ENCODE results near the gene ABR. TPM values are rescaled to one million over a fixed set of nuclear protein-coding genes. Genes with fewer than 3 reads are reported as not detected.

ABR gene
- total RNA-seq, 1 donor from 2014 or later = 59.7 TPM

- no peaks in the 10 kb centered on the region for H3K9me3 Mint-ChIP-seq
- no peak overlapping the region for H3K27ac Mint-ChIP-seq (ENCODE audit: unreplicated experiment)
- TF ChIP-seq CTCF (conservative IDR thresholded peaks at IDR 0.05) = no peak
- H3K4me1 Mint-ChIP-seq = peaks cover 28% of the 10 kb centered on the region
- DNase-seq (ENCODE audit: low read depth, low spot score) = no peak
- H3K27me3 Mint-ChIP-seq (ENCODE audit: low read depth) = peaks cover 18% of the 10 kb centered on the region
- peak overlapping the region; percentile 84 for H3K4me3 Mint-ChIP-seq
- no peaks in the 10 kb centered on the region for H3K36me3 Mint-ChIP-seq (ENCODE audit: low read depth)
Measured at GRCh38 chr17:1181753-1182137, 2.0 kb upstream of the ABR start.

GRCh38 chr17:1180958-1181752, 1.4 kb upstream of the ABR start:
- no peak for DNase-seq (ENCODE audit: low read depth, low spot score)
- Mint-ChIP-seq H3K4me3 (peak overlapping the region; percentile 84), H3K27me3 (ENCODE audit: low read depth) (peaks cover 18% of the 10 kb centered on the region), H3K36me3 (ENCODE audit: low read depth) (no peaks in the 10 kb centered on the region), H3K27ac (ENCODE audit: unreplicated experiment) (no peak overlapping the region), H3K4me1 (peaks cover 23% of the 10 kb centered on the region), H3K9me3 (no peaks in the 10 kb centered on the region)
- no peak for TF ChIP-seq CTCF (conservative IDR thresholded peaks at IDR 0.05)

GRCh38 chr17:1179112-1179817, 516 bp downstream of the ABR start:
- peak overlapping the region; percentile 81 for H3K4me3 Mint-ChIP-seq
- peaks cover 18% of the 10 kb centered on the region for H3K27me3 Mint-ChIP-seq (ENCODE audit: low read depth)
- peak; percentile 43 for DNase-seq (ENCODE audit: low read depth, low spot score)
- H3K36me3 Mint-ChIP-seq (ENCODE audit: low read depth) = no peaks in the 10 kb centered on the region
- H3K9me3 Mint-ChIP-seq = no peaks in the 10 kb centered on the region
- no peak for TF ChIP-seq CTCF (conservative IDR thresholded peaks at IDR 0.05)
- H3K27ac Mint-ChIP-seq (ENCODE audit: unreplicated experiment) = peak overlapping the region; percentile 19
- peaks cover 23% of the 10 kb centered on the region for H3K4me1 Mint-ChIP-seq

GRCh38 chr17:1177016-1177700, 2.6 kb downstream of the ABR start:
- TF ChIP-seq CTCF (conservative IDR thresholded peaks at IDR 0.05) = no peak
- H3K27ac Mint-ChIP-seq (ENCODE audit: unreplicated experiment) = no peak overlapping the region
- H3K4me1 Mint-ChIP-seq = peaks cover 21% of the 10 kb centered on the region
- H3K27me3 Mint-ChIP-seq (ENCODE audit: low read depth) = peaks cover 10% of the 10 kb centered on the region
- no peaks in the 10 kb centered on the region for H3K36me3 Mint-ChIP-seq (ENCODE audit: low read depth)
- no peaks in the 10 kb centered on the region for H3K9me3 Mint-ChIP-seq
- no peak for DNase-seq (ENCODE audit: low read depth, low spot score)
- peak overlapping the region; percentile 81 for H3K4me3 Mint-ChIP-seq

- Mint-ChIP-seq H3K4me3 (peak overlapping the region; percentile 34), H3K4me1 (peaks cover 21% of the 10 kb centered on the region), H3K9me3 (no peaks in the 10 kb centered on the region), H3K27me3 (ENCODE audit: low read depth) (no peaks in the 10 kb centered on the region), H3K27ac (ENCODE audit: unreplicated experiment) (no peak overlapping the region), H3K36me3 (ENCODE audit: low read depth) (no peaks in the 10 kb centered on the region)
- TF ChIP-seq CTCF (conservative IDR thresholded peaks at IDR 0.05) = no peak
- no peak for DNase-seq (ENCODE audit: low read depth, low spot score)
Measured at GRCh38 chr17:1174263-1174880, 5.4 kb downstream of the ABR start.
